ENCODE data around the gene COQ7.

The COQ7 gene

GRCh38 chr16:19084139-19084538 is 16.7 kb downstream of the COQ7 start:
- no peak for DNase-seq
- Histone ChIP-seq H3K9me3 (ENCODE audit: control extremely low read depth in 1 of 5, control insufficient read depth in 4 of 5, insufficient read depth in 2 of 5, low read depth in 1 of 5, low read length in 4 of 5) (peaks cover 0 to 1% (median 0%) of the 10 kb centered on the region in 5 experiments), H3K27ac (ENCODE audit: insufficient read depth in 1 of 2, low read depth in 1 of 2, low read length in 2 of 2, poor library complexity in 1 of 2, severe bottlenecking in 2 of 2) (no peak overlapping the region), H3K36me3 (ENCODE audit: control insufficient read depth in 4 of 4, insufficient read depth in 4 of 4, low read length in 3 of 4) (peaks cover under 1 to 14% (median 4%) of the 10 kb centered on the region in 4 experiments), H3K4me1 (ENCODE audit: control extremely low read depth in 1 of 4, control insufficient read depth in 4 of 4, insufficient read depth in 4 of 4, low read length in 3 of 4) (peaks cover 3 to 14% (median 13%) of the 10 kb centered on the region in 4 experiments), H3K27me3 (replicated peaks in 2 of 5; ENCODE audit: control insufficient read depth in 4 of 5, insufficient read depth in 5 of 5, low read length in 4 of 5) (peaks cover 0 to 9% (median 2%) of the 10 kb centered on the region in 5 experiments), H3K4me3 (ENCODE audit: control insufficient read depth in 1 of 7, extremely low read depth in 1 of 7, insufficient read depth in 4 of 7, low read depth in 2 of 7, low read length in 6 of 7) (no peak overlapping the region)
- WGBS (ENCODE audit: insufficient coverage): 73% methylated on average over 2 of the region's 3 CpGs
- ChIA-PET POLR2A (no interaction called here), CTCF (interaction anchor here (0.6 to 4.8 kb wide), 10 partner anchors 10 to 419 kb away, joined by 3 to 61 read pairs (median 6); no protein-coding TSS in a partner anchor)

GRCh38 chr16:19084879-19085278 is 17.5 kb downstream of the COQ7 start:
- H3K27me3 ChIP-seq (replicated peaks in 2 of 5; ENCODE audit: control insufficient read depth in 4 of 5, insufficient read depth in 5 of 5, low read length in 4 of 5): peaks cover 0 to 9% (median 2%) of the 10 kb centered on the region in 5 experiments
- POLR2A ChIA-PET: no interaction called here
- WGBS (ENCODE audit: insufficient coverage): 98% methylated on average over 3 of the region's 5 CpGs
- peaks cover 0 to 1% (median 0%) of the 10 kb centered on the region in 5 experiments for H3K9me3 ChIP-seq (ENCODE audit: control extremely low read depth in 1 of 5, control insufficient read depth in 4 of 5, insufficient read depth in 2 of 5, low read depth in 1 of 5, low read length in 4 of 5)
- H3K27ac ChIP-seq (ENCODE audit: insufficient read depth in 1 of 2, low read depth in 1 of 2, low read length in 2 of 2, poor library complexity in 1 of 2, severe bottlenecking in 2 of 2): no peak overlapping the region
- no peak for DNase-seq
- H3K36me3 ChIP-seq (ENCODE audit: control insufficient read depth in 4 of 4, insufficient read depth in 4 of 4, low read length in 3 of 4): peaks cover 0 to 8% (median 2%) of the 10 kb centered on the region in 4 experiments
- no peak overlapping the region for H3K4me3 ChIP-seq (ENCODE audit: control insufficient read depth in 1 of 7, extremely low read depth in 1 of 7, insufficient read depth in 4 of 7, low read depth in 2 of 7, low read length in 6 of 7)
- H3K4me1 ChIP-seq (ENCODE audit: control extremely low read depth in 1 of 4, control insufficient read depth in 4 of 4, insufficient read depth in 4 of 4, low read length in 3 of 4): peaks cover 3 to 14% (median 13%) of the 10 kb centered on the region in 4 experiments
- CTCF ChIA-PET: interaction anchor here (0.6 to 4.8 kb wide), 12 partner anchors 8 to 418 kb away, joined by 3 to 61 read pairs (median 6); no protein-coding TSS in a partner anchor

GRCh38 chr16:19085679-19086200 is 18.3 kb downstream of the COQ7 start:
- Histone ChIP-seq H3K36me3 (ENCODE audit: control insufficient read depth in 4 of 4, insufficient read depth in 4 of 4, low read length in 3 of 4) (peaks cover 0 to 8% (median 2%) of the 10 kb centered on the region in 4 experiments), H3K4me1 (ENCODE audit: control extremely low read depth in 1 of 4, control insufficient read depth in 4 of 4, insufficient read depth in 4 of 4, low read length in 3 of 4) (peaks cover 3 to 14% (median 13%) of the 10 kb centered on the region in 4 experiments), H3K9me3 (ENCODE audit: control extremely low read depth in 1 of 5, control insufficient read depth in 4 of 5, insufficient read depth in 2 of 5, low read depth in 1 of 5, low read length in 4 of 5) (peaks cover 0 to 1% (median 0%) of the 10 kb centered on the region in 5 experiments), H3K4me3 (ENCODE audit: control insufficient read depth in 1 of 7, extremely low read depth in 1 of 7, insufficient read depth in 4 of 7, low read depth in 2 of 7, low read length in 6 of 7) (peak overlapping the region in 5 of 7 experiments; percentile 1 to 76 (median 57)), H3K27me3 (replicated peaks in 2 of 5; ENCODE audit: control insufficient read depth in 4 of 5, insufficient read depth in 5 of 5, low read length in 4 of 5) (peaks cover 0 to 9% (median 2%) of the 10 kb centered on the region in 5 experiments), H3K27ac (ENCODE audit: insufficient read depth in 1 of 2, low read depth in 1 of 2, low read length in 2 of 2, poor library complexity in 1 of 2, severe bottlenecking in 2 of 2) (no peak overlapping the region)
- ChIA-PET CTCF (interaction anchor here (0.6 to 4.8 kb wide), 20 partner anchors 9 to 613 kb away, joined by 3 to 61 read pairs (median 4); no protein-coding TSS in a partner anchor), POLR2A (interaction anchor here (0.6 kb wide), 1 partner anchor 103 kb away, joined by 3 read pairs; no protein-coding TSS in a partner anchor)
- peak; percentile 49 to 62 (median 58) for DNase-seq
- WGBS (ENCODE audit: insufficient coverage): 17% methylated on average over 5 of the region's 8 CpGs

DNA sequence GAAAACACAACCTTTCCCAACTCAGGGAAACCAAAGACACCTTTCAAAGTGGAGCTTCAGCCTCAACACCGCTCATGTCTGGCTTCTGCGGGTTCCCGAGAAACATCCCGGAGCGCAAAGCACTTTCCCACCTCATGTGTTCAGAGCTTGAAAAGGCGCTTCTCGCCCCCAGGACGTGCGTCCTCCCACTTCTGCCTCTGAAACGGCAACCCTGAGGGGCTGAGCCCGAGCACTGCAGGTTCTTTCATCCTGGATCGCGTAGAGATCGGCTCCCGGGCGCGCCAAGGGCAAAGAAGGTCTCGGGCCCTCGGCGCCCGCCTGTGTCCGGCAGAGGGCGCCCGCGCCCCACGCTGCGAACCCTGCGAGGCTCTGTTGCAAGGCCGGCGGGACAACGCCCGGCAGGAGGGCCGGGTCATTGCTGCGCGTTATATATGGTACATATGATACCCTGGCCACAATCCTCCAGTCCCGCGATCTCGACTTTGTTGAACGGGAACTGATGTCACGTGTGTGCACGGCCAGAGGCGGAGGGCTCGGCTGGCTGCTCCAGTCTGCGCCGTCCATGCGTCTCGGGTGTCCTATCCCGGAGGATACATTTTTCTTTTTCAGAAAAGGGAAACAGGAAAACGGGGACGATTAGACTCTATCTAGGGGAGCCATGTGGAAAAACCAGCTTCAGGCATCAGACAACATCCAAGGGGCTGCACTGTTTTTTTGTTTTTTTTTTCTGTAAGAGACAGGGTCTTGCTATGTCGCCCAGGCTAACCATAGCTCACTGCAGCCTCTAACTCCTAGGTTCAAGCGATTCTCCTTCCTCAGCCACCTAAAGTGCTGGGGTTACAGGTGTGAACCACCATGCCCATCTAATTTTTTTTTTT is 19.1 kb downstream of the COQ7 start:
- ChIA-PET POLR2A (no interaction called here), CTCF (interaction anchor here (0.7 to 4.8 kb wide), 19 partner anchors 8 to 432 kb away, joined by 3 to 61 read pairs (median 4); no protein-coding TSS in a partner anchor)
- peaks cover 0 to 9% (median 2%) of the 10 kb centered on the region in 5 experiments for H3K27me3 ChIP-seq (replicated peaks in 2 of 5; ENCODE audit: control insufficient read depth in 4 of 5, insufficient read depth in 5 of 5, low read length in 4 of 5)
- H3K27ac ChIP-seq (ENCODE audit: insufficient read depth in 1 of 2, low read depth in 1 of 2, low read length in 2 of 2, poor library complexity in 1 of 2, severe bottlenecking in 2 of 2): no peak overlapping the region
- WGBS (ENCODE audit: insufficient coverage): 5% methylated on average over 43 of the region's 52 CpGs
- no peaks in the 10 kb centered on the region for H3K9me3 ChIP-seq (ENCODE audit: control extremely low read depth in 1 of 5, control insufficient read depth in 4 of 5, insufficient read depth in 2 of 5, low read depth in 1 of 5, low read length in 4 of 5)
- H3K4me3 ChIP-seq (ENCODE audit: control insufficient read depth in 1 of 7, extremely low read depth in 1 of 7, insufficient read depth in 4 of 7, low read depth in 2 of 7, low read length in 6 of 7): peak overlapping the region; percentile 23 to 76 (median 52)
- H3K36me3 ChIP-seq (ENCODE audit: control insufficient read depth in 4 of 4, insufficient read depth in 4 of 4, low read length in 3 of 4): peaks cover 0 to 3% (median 2%) of the 10 kb centered on the region in 4 experiments
- H3K4me1 ChIP-seq (ENCODE audit: control extremely low read depth in 1 of 4, control insufficient read depth in 4 of 4, insufficient read depth in 4 of 4, low read length in 3 of 4): peaks cover 3 to 14% (median 13%) of the 10 kb centered on the region in 4 experiments
- peak; percentile 68 to 82 (median 81) for DNase-seq

GRCh38 chr16:19088341-19088916 is 21.0 kb downstream of the COQ7 start:
- 100% methylated on average over 2 of the region's 5 CpGs for whole genome bisulfite sequencing (ENCODE audit: insufficient coverage)
- no peak overlapping the region for H3K27ac ChIP-seq (ENCODE audit: insufficient read depth in 1 of 2, low read depth in 1 of 2, low read length in 2 of 2, poor library complexity in 1 of 2, severe bottlenecking in 2 of 2)
- H3K4me3 ChIP-seq (ENCODE audit: control insufficient read depth in 1 of 7, extremely low read depth in 1 of 7, insufficient read depth in 4 of 7, low read depth in 2 of 7, low read length in 6 of 7): no peak overlapping the region
- ChIA-PET POLR2A (no interaction called here), CTCF (interaction anchor here (0.8 to 4.8 kb wide), 3 partner anchors 16 to 90 kb away, joined by 3 to 61 read pairs (median 3); no protein-coding TSS in a partner anchor)
- peaks cover 0 to 9% (median 2%) of the 10 kb centered on the region in 5 experiments for H3K27me3 ChIP-seq (replicated peaks in 2 of 5; ENCODE audit: control insufficient read depth in 4 of 5, insufficient read depth in 5 of 5, low read length in 4 of 5)
- peaks cover 3 to 14% (median 13%) of the 10 kb centered on the region in 4 experiments for H3K4me1 ChIP-seq (ENCODE audit: control extremely low read depth in 1 of 4, control insufficient read depth in 4 of 4, insufficient read depth in 4 of 4, low read length in 3 of 4)
- no peaks in the 10 kb centered on the region for H3K36me3 ChIP-seq (ENCODE audit: control insufficient read depth in 4 of 4, insufficient read depth in 4 of 4, low read length in 3 of 4)
- no peak for DNase-seq
- H3K9me3 ChIP-seq (ENCODE audit: control extremely low read depth in 1 of 5, control insufficient read depth in 4 of 5, insufficient read depth in 2 of 5, low read depth in 1 of 5, low read length in 4 of 5): no peaks in the 10 kb centered on the region

DNA sequence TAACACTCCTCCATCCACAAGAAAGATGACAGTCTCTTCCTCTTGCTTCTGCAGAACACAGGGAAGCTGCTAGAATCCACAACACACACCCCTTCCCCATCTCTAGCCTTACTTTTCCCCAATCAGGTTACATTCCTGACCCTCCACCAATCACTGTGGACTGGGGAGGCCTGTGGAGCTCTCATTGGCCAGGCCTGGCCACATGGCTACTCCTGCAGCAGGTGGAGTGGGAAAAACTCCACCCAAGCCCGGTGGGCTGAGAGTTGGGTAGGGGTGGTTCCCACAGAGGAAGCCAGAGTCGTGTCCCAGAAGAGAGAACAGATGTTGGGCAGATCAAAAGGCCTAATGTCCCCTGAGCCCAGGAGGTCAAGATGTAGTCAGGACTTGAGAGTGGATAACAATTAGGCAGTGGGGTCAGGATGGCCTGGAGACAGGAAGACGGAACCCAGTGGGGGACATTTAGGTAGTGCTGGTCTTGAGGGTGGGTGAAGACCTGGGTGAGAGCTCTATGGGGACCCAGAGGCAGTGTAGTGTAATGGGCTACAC is 22.1 kb downstream of the COQ7 start:
- 96% methylated on average over 3 of the region's 3 CpGs for WGBS (ENCODE audit: insufficient coverage)
- H3K9me3 ChIP-seq (ENCODE audit: control extremely low read depth in 1 of 5, control insufficient read depth in 4 of 5, insufficient read depth in 2 of 5, low read depth in 1 of 5, low read length in 4 of 5): no peaks in the 10 kb centered on the region
- no peak overlapping the region for H3K27ac ChIP-seq (ENCODE audit: insufficient read depth in 1 of 2, low read depth in 1 of 2, low read length in 2 of 2, poor library complexity in 1 of 2, severe bottlenecking in 2 of 2)
- H3K4me1 ChIP-seq (ENCODE audit: control extremely low read depth in 1 of 4, control insufficient read depth in 4 of 4, insufficient read depth in 4 of 4, low read length in 3 of 4): peaks cover 3 to 14% (median 13%) of the 10 kb centered on the region in 4 experiments
- ChIA-PET CTCF (interaction anchor here (0.8 kb wide), 1 partner anchor 21 kb away, joined by 3 read pairs; no protein-coding TSS in a partner anchor), POLR2A (no interaction called here)
- H3K4me3 ChIP-seq (ENCODE audit: control insufficient read depth in 1 of 7, extremely low read depth in 1 of 7, insufficient read depth in 4 of 7, low read depth in 2 of 7, low read length in 6 of 7): no peak overlapping the region
- H3K36me3 ChIP-seq (ENCODE audit: control insufficient read depth in 4 of 4, insufficient read depth in 4 of 4, low read length in 3 of 4): no peaks in the 10 kb centered on the region
- peaks cover 0 to 9% (median 2%) of the 10 kb centered on the region in 5 experiments for H3K27me3 ChIP-seq (replicated peaks in 2 of 5; ENCODE audit: control insufficient read depth in 4 of 5, insufficient read depth in 5 of 5, low read length in 4 of 5)
- DNase-seq: no peak
